Measurements from ENCODE around the gene CLEC4M.

- no peak for TF ChIP-seq CTCF (conservative IDR thresholded peaks at IDR 0.05 in 1 of 2, IDR thresholded peaks at IDR 0.05 in 1 of 2; ENCODE audit: low read depth in 1 of 2, low read length in 2 of 2)
- no peak for TF ChIP-seq EZH2 (IDR thresholded peaks at IDR 0.05; ENCODE audit: low read length, missing control alignments)
These were observed 55.8 kb downstream of the CLEC4M start for GRCh38 chr19:7818806-7819205.
